Measurements from ENCODE around the gene ARL2.
"Not testable (repeated sequence)": the region's sequence is repeated elsewhere in the genome, so short reads cannot be mapped to it uniquely, and the experiment has no call there.

Gene ARL2

GRCh38 chr11:65013888-65014725 is at the start of gene ARL2:
Gene ARL2 (plus strand): TSS chr11:65014160. CDS start chr11:65014208, 48 bp downstream.
- Histone ChIP-seq H3K4me1 (ENCODE audit: control insufficient read depth, insufficient read depth, low read length) (peaks cover 10% of the 10 kb centered on the region), H3K4me3 (ENCODE audit: low read length) (peak within 1 kb of the TSS; percentile 96), H3K9ac (ENCODE audit: low read length) (peak within 1 kb of the TSS; percentile 91), H3K27me3 (ENCODE audit: control insufficient read depth, insufficient read depth, low read length) (no peaks in the 10 kb centered on the region), H3K9me3 (ENCODE audit: control insufficient read depth, low read length) (no peaks in the 10 kb centered on the region), H3K36me3 (ENCODE audit: control insufficient read depth, insufficient read depth, low read length) (peaks cover 6% of the 10 kb centered on the region)

DNA sequence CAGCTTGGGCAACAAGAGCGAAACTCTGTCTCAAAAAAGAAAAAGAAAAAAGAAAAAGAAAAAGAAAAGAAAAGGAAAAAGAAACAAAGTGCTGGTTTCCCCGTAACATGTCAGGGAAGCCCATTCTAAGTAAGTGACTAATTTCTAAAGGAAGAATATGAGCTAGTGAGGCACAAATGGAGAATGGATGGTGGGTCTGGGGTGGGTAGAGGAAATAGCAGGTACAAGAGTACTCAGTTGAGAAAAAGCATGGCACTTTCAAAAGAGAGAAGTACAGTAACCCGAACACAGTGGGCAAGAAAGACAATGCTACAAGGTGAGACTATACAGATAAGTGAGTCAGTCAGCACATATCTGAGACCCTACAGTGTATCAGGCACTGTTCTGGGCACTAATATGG is 46.6 kb upstream of the ARL2 start:
- Histone ChIP-seq H3K36me3 (ENCODE audit: control insufficient read depth, insufficient read depth, low read length) (no peaks in the 10 kb centered on the region), H3K9ac (ENCODE audit: low read length) (no peak overlapping the region)

GRCh38 chr11:64969209-64969608 is 44.8 kb upstream of the ARL2 start:
- H3K27me3 ChIP-seq (ENCODE audit: control insufficient read depth, insufficient read depth, low read length) = no peaks in the 10 kb centered on the region
- no peaks in the 10 kb centered on the region for H3K36me3 ChIP-seq (ENCODE audit: control insufficient read depth, insufficient read depth, low read length)
- no peak overlapping the region for H3K9ac ChIP-seq (ENCODE audit: low read length)
- H3K9me3 ChIP-seq (ENCODE audit: control insufficient read depth, low read length) = no peaks in the 10 kb centered on the region
- peaks cover 16% of the 10 kb centered on the region for H3K4me1 ChIP-seq (ENCODE audit: control insufficient read depth, insufficient read depth, low read length)
- H3K4me3 ChIP-seq (ENCODE audit: low read length) = no peak overlapping the region

More for the DNA sequence above, 46.6 kb upstream of the ARL2 start:
- H3K27me3 ChIP-seq (ENCODE audit: control insufficient read depth, insufficient read depth, low read length) = no peaks in the 10 kb centered on the region
- peaks cover 16% of the 10 kb centered on the region for H3K4me1 ChIP-seq (ENCODE audit: control insufficient read depth, insufficient read depth, low read length)
- H3K4me3 ChIP-seq (ENCODE audit: low read length) = no peak overlapping the region
- H3K9me3 ChIP-seq (ENCODE audit: control insufficient read depth, low read length) = no peaks in the 10 kb centered on the region

DNA sequence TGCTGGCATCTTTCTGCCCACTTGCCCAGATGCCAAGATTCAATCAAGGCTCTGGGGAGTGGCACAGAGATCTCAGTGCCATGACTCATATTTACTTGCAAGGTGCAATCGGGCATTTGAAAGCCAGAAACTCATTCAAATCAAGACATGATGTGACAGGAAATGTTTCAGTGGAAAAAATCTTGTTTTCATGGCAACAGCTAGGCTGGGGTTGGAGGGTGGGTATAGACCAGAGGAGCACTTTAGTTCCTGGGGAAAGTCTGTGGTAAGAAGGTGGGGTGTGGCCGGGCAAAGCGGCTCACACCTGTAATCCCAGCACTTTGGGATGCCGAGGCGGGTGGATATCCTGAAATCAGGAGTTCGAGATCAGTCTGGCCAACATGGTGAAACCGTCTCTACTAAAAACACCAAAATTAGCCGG is 43.2 kb upstream of the ARL2 start:
- Histone ChIP-seq H3K27me3 (ENCODE audit: control insufficient read depth, insufficient read depth, low read length) (no peaks in the 10 kb centered on the region), H3K4me3 (ENCODE audit: low read length) (no peak overlapping the region), H3K9me3 (ENCODE audit: control insufficient read depth, low read length) (no peaks in the 10 kb centered on the region), H3K9ac (ENCODE audit: low read length) (no peak overlapping the region), H3K36me3 (ENCODE audit: control insufficient read depth, insufficient read depth, low read length) (no peaks in the 10 kb centered on the region), H3K4me1 (ENCODE audit: control insufficient read depth, insufficient read depth, low read length) (peaks cover 16% of the 10 kb centered on the region)

GRCh38 chr11:64971421-64972233 is 42.3 kb upstream of the ARL2 start, which contains the start of gene MAJIN:
Gene MAJIN (minus strand): TSS chr11:64972108. CDS start chr11:64959405, 12,703 bp downstream.
- Histone ChIP-seq H3K9me3 (ENCODE audit: control insufficient read depth, low read length) (no peaks in the 10 kb centered on the region), H3K27me3 (ENCODE audit: control insufficient read depth, insufficient read depth, low read length) (no peaks in the 10 kb centered on the region), H3K9ac (ENCODE audit: low read length) (peak within 1 kb of the TSS; percentile 37), H3K36me3 (ENCODE audit: control insufficient read depth, insufficient read depth, low read length) (no peaks in the 10 kb centered on the region), H3K4me1 (ENCODE audit: control insufficient read depth, insufficient read depth, low read length) (peaks cover 16% of the 10 kb centered on the region), H3K4me3 (ENCODE audit: low read length) (peak within 1 kb of the TSS; percentile 41)

DNA sequence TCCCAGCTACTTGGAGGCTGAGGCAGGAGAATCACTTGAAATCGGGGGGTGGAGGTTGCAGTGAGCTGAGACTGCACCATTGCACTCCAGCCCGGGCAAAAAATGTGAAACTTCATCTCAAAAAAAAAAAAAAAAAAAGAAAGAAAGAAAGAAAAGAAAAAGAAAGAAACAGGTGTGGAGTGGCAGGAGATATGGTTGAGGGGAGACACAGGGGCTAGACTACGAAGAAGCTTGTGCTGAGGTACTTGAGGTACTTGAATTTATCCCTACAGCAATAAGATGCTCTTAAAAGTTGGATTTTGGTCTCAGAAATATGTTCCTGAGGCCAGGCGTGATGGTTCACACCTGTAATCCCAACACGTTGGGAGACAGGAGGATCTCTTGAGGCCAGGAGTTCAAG is 39.8 kb upstream of the ARL2 start:
- no peaks in the 10 kb centered on the region for H3K27me3 ChIP-seq (ENCODE audit: control insufficient read depth, insufficient read depth, low read length)
- H3K36me3 ChIP-seq (ENCODE audit: control insufficient read depth, insufficient read depth, low read length) = no peaks in the 10 kb centered on the region
- no peaks in the 10 kb centered on the region for H3K9me3 ChIP-seq (ENCODE audit: control insufficient read depth, low read length)
- H3K4me1 ChIP-seq (ENCODE audit: control insufficient read depth, insufficient read depth, low read length) = peaks cover 16% of the 10 kb centered on the region
- no peak overlapping the region for H3K4me3 ChIP-seq (ENCODE audit: low read length)
- H3K9ac ChIP-seq (ENCODE audit: low read length) = no peak overlapping the region

- Histone ChIP-seq H3K9ac (ENCODE audit: low read length) (no peak overlapping the region), H3K36me3 (ENCODE audit: control insufficient read depth, insufficient read depth, low read length) (no peaks in the 10 kb centered on the region), H3K4me1 (ENCODE audit: control insufficient read depth, insufficient read depth, low read length) (peaks cover 6% of the 10 kb centered on the region), H3K4me3 (ENCODE audit: low read length) (no peak overlapping the region), H3K27me3 (ENCODE audit: control insufficient read depth, insufficient read depth, low read length) (no peaks in the 10 kb centered on the region), H3K9me3 (ENCODE audit: control insufficient read depth, low read length) (no peaks in the 10 kb centered on the region)
These were observed 37.3 kb upstream of the ARL2 start for GRCh38 chr11:64976651-64977050.

DNA sequence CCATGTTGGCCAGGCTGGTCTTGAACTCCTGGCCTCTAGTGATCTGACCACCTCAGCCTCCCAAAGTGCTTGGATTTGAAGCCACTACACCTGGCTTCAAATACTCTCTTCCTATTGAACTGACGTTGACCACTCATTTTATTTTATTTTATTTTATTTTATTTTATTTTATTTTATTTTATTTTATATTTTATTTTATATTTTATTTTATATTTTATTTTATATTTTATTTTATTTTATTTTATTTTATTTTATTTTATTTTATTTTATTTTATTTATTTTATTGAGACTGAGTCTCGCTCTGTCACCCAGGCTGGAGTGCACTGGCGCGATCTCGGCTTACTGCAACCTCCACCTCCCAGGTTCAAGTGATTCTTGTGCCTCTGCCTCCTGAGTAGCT is 30.6 kb upstream of the ARL2 start:
- not testable (repeated sequence) for H3K36me3 ChIP-seq (ENCODE audit: control insufficient read depth, insufficient read depth, low read length); H3K4me1 ChIP-seq (ENCODE audit: control insufficient read depth, insufficient read depth, low read length); H3K9ac ChIP-seq (ENCODE audit: low read length); H3K27me3 ChIP-seq (ENCODE audit: control insufficient read depth, insufficient read depth, low read length); H3K9me3 ChIP-seq (ENCODE audit: control insufficient read depth, low read length); H3K4me3 ChIP-seq (ENCODE audit: low read length)

DNA sequence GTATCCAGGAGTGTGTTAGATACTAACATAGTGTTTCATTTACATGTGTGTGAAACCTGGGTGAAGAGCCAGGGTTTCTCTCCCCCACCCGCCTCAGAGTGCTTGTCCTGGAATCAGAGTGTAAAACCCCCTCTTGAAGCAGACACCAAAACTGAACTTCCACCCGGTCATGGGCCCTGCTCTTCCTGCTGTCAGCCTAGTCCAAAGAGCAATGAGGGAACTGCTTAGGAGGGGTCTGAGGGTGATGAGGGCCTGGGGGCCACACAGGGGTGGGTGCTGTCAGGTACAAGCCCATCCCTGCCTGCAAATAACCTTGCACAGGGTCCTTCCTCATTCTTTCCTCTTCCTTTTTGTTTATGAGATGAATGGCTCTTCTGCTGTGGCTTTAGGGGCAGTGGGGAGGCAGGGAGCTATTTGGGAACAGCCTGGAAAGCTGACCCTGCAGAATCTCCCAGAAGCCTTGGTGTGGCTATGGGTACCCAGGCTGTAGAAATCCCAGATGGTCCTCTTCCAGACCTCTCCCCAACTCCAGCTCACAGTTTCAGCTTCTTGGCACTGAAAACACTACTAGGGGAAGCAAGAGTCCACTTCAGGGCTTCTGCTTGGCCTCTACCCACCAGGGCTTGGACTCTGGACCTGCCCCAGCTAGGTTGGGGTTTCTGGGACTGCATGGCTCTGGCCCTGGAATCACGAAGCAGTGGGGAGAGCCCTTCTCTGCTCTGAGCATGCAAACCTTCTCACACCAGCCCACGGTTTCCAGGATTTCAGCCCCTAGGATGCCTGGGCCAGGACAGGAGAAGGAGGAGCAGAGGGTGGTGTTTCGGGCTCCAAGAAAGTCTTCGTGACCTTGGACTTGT is 25.7 kb upstream of the ARL2 start:
- H3K4me1 ChIP-seq (ENCODE audit: control insufficient read depth, insufficient read depth, low read length) = peaks cover 6% of the 10 kb centered on the region
- H3K9ac ChIP-seq (ENCODE audit: low read length) = no peak overlapping the region
- H3K4me3 ChIP-seq (ENCODE audit: low read length) = no peak overlapping the region
- no peaks in the 10 kb centered on the region for H3K27me3 ChIP-seq (ENCODE audit: control insufficient read depth, insufficient read depth, low read length)
- H3K36me3 ChIP-seq (ENCODE audit: control insufficient read depth, insufficient read depth, low read length) = no peaks in the 10 kb centered on the region
- no peaks in the 10 kb centered on the region for H3K9me3 ChIP-seq (ENCODE audit: control insufficient read depth, low read length)

DNA sequence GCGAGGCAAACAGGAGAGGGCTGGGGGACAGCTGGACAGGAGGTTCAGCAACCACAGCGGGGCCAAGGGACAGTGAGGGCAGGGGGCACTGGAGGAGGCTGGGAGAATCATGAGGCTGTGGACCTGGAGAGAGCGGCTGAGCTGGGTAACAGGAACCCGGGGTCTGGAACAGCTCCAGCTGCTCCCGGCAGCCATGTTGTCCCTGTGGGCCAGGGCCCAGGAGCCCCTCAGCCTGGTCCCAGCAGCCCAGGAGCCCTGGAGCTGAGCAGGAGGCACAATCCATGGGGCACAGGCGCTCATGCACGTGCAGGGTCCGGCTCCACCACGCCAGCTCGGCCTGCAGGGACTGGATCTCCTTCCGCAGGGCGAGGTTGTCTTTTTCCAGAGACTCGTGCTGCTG is 24.5 kb upstream of the ARL2 start:
- Histone ChIP-seq H3K9me3 (ENCODE audit: control insufficient read depth, low read length) (no peaks in the 10 kb centered on the region), H3K4me3 (ENCODE audit: low read length) (no peak overlapping the region), H3K36me3 (ENCODE audit: control insufficient read depth, insufficient read depth, low read length) (no peaks in the 10 kb centered on the region), H3K4me1 (ENCODE audit: control insufficient read depth, insufficient read depth, low read length) (peaks cover 6% of the 10 kb centered on the region), H3K9ac (ENCODE audit: low read length) (no peak overlapping the region), H3K27me3 (ENCODE audit: control insufficient read depth, insufficient read depth, low read length) (no peaks in the 10 kb centered on the region)

DNA sequence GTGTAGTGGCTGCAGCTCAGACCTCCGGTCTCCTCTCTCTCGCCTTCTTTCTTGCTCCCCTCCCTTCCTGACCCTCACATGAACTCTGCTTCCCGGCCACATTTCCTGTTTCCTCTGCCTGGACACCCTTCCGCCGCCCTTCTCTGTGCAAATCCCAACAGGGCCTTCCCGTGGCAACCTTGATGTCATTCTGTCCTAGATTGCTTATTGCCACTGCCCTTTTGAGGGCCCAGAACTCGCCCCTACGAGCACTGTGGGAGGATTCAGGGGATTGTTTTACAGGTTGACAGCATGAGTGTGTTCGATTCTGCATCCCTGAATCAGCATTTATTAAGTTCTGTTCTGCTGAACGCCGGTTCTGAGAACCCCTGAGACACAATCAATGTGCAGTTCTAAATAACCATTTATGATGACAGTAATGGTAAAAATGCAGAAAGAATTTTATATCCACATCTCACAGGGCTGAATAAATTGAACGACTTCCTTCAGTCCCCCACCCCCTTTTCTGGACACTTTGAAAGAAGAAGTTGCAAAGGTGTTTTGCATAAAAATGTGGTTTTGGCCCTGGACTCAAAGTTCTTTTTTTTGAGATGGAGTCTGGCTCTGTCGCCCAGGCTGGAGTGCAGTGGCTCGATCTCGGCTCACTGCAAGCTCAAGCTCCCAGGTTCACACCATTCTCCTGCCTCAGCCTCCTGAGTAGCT is 23.6 kb upstream of the ARL2 start:
- H3K9ac ChIP-seq (ENCODE audit: low read length) = no peak overlapping the region
- H3K9me3 ChIP-seq (ENCODE audit: control insufficient read depth, low read length) = no peaks in the 10 kb centered on the region
- no peak overlapping the region for H3K4me3 ChIP-seq (ENCODE audit: low read length)
- H3K36me3 ChIP-seq (ENCODE audit: control insufficient read depth, insufficient read depth, low read length) = no peaks in the 10 kb centered on the region
- peaks cover 6% of the 10 kb centered on the region for H3K4me1 ChIP-seq (ENCODE audit: control insufficient read depth, insufficient read depth, low read length)
- H3K27me3 ChIP-seq (ENCODE audit: control insufficient read depth, insufficient read depth, low read length) = no peaks in the 10 kb centered on the region

Measured in mucosa of stomach (tissue), 1 donor.